Lower lobe of right lung (tissue), 2 donors: ENCODE data around the gene LRRN1. TPM values are rescaled to one million over a fixed set of nuclear protein-coding genes. Genes with fewer than 3 reads are reported as not detected.
A peak's percentile ranks its signal among the peaks of the same experiment; 100 is the strongest.

ENCODE experiments used
- ATAC-seq, 2 donors: fragments of 200-7000 bp; cut with Tn5 transposase; one replicate each; pipeline ENCODE4 v1.9.1; 2020 to 2022; ENCODE audit warnings: mild to moderate bottlenecking in 2 of 2, moderate library complexity in 2 of 2
- DNase-seq: peaks from one replicate; pipeline ENCODE4 v3.0.0-alpha.2; 2020
- H3K27ac ChIP-seq: fragments of 200-600 bp; one replicate; pipeline ENCODE4 v1.8.0; 2022
- H3K27me3 ChIP-seq: fragments of 200-600 bp; one replicate; pipeline ENCODE4 v1.8.0; 2022; ENCODE audit warnings: low read depth
- H3K36me3 ChIP-seq: fragments of 200-600 bp; one replicate; pipeline ENCODE4 v1.8.0; 2022; ENCODE audit warnings: mild to moderate bottlenecking
- H3K4me1 ChIP-seq: fragments of 200-600 bp; one replicate; pipeline ENCODE4 v1.8.0; 2022
- H3K4me3 ChIP-seq: fragments of 200-600 bp; one replicate; pipeline ENCODE4 v1.8.0; 2022; ENCODE audit warnings: mild to moderate bottlenecking
- H3K9me3 ChIP-seq: fragments of 200-600 bp; one replicate; pipeline ENCODE4 v1.8.0; 2022
- intact Hi-C: fragments of 100-400 bp; cut with DNase I; formaldehyde crosslinking; loops from one replicate; pipeline ENCODE4 v1.11.0; 2022
- total RNA-seq: library from RNA; stranded (reverse); fragmentation: NEBNext Ultra II Directional; extraction: Animal tissue kit (Norgen Biotek cat#: 25700); gene quantifications from one replicate; pipeline ENCODE4 v1.2.1, GENCODE V29; 2021
- TF ChIP-seq, protein P1 (sequence below): fragments of 200-600 bp; IDR thresholded peaks from one replicate; pipeline ENCODE4 v1.8.0; 2022; ENCODE audit warnings: antibody characterized with exemption, mild to moderate bottlenecking
- donor health status: DM: no; HTN: yes; CAD: no; lungs with severe emphysema.

LRRN1 gene
- total RNA-seq, 1 donor from 2014 or later: 2.0 TPM

GRCh38 chr3:3798631-3799113 is 559 bp upstream of the LRRN1 start:
- TF ChIP-seq, protein P1, sequence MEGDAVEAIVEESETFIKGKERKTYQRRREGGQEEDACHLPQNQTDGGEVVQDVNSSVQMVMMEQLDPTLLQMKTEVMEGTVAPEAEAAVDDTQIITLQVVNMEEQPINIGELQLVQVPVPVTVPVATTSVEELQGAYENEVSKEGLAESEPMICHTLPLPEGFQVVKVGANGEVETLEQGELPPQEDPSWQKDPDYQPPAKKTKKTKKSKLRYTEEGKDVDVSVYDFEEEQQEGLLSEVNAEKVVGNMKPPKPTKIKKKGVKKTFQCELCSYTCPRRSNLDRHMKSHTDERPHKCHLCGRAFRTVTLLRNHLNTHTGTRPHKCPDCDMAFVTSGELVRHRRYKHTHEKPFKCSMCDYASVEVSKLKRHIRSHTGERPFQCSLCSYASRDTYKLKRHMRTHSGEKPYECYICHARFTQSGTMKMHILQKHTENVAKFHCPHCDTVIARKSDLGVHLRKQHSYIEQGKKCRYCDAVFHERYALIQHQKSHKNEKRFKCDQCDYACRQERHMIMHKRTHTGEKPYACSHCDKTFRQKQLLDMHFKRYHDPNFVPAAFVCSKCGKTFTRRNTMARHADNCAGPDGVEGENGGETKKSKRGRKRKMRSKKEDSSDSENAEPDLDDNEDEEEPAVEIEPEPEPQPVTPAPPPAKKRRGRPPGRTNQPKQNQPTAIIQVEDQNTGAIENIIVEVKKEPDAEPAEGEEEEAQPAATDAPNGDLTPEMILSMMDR: no peak
- H3K27ac ChIP-seq: no peak overlapping the region
- H3K9me3 ChIP-seq: no peaks in the 10 kb centered on the region
- H3K4me1 ChIP-seq: peaks cover 15% of the 10 kb centered on the region
- intact Hi-C loops: no loop called here
- no peaks in the 10 kb centered on the region for H3K36me3 ChIP-seq
- DNase-seq (peak; percentile 45), ATAC-seq (peak; percentile 52 to 57)
- peak overlapping the region; percentile 58 for H3K4me3 ChIP-seq
- peaks cover 27% of the 10 kb centered on the region for H3K27me3 ChIP-seq

- Histone ChIP-seq H3K4me1 (peaks cover 15% of the 10 kb centered on the region), H3K27me3 (peaks cover 27% of the 10 kb centered on the region), H3K36me3 (no peaks in the 10 kb centered on the region), H3K27ac (no peak overlapping the region), H3K4me3 (peak overlapping the region; percentile 58), H3K9me3 (no peaks in the 10 kb centered on the region)
- peak; percentile 44 for DNase-seq
- intact Hi-C loops: no loop called here
- ATAC-seq: peak; percentile 63
- TF ChIP-seq, protein P1: no peak
Measured at GRCh38 chr3:3800080-3800455, 837 bp downstream of the LRRN1 start.

DNA sequence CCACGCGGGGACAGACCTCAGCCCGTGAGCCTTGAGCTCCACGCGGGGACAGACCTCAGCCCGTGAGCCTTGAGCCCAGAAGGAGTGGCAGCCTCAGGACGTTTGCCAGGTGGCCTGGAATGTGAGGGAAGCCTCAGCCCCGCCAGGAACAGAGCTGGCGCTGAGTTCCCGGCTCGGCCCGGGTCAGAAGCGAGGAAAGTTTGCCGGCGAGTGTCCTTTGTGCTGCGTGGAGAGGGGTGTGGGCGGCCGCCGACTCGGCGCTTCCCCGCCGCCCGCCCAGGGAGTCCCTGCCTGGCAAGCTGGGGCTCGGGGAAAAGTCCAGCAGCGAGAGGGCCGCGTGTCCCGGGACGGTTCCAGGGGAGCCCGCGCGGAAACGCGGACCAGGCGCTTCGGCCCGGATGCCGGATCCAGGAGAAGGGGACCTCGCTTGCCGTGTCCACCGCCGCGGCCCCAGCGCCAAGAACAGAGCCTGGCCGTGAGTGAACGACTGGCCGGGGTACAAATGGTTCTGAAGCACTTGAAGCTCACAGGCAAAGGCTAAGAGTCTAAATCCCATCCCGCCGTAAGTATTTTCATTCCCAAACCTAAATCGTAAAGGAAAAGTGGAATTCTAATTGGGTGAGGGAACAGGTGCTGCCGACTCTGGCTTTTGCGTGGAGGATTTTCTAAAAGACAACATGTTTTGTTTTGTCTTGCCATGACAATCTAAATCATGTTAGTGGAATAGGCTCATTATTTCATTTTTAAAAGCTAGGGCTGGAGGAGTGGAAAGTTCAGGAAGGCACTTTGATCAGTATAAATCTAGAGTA is 1.7 kb downstream of the LRRN1 start:
- Histone ChIP-seq H3K27me3 (peaks cover 27% of the 10 kb centered on the region), H3K27ac (no peak overlapping the region)
- ATAC-seq: peak; percentile 60 to 69

GRCh38 chr3:3801494-3801841 is 2.2 kb downstream of the LRRN1 start:
- H3K27me3 ChIP-seq: peaks cover 27% of the 10 kb centered on the region
- intact Hi-C loops: no loop called here
- H3K27ac ChIP-seq: no peak overlapping the region
- ATAC-seq (no peak), DNase-seq (no peak)
- TF ChIP-seq, protein P1: no peak
- no peaks in the 10 kb centered on the region for H3K9me3 ChIP-seq
- no peaks in the 10 kb centered on the region for H3K36me3 ChIP-seq
- no peak overlapping the region for H3K4me3 ChIP-seq
- H3K4me1 ChIP-seq: peaks cover 15% of the 10 kb centered on the region

More for the DNA sequence above, 1.7 kb downstream of the LRRN1 start:
- no peaks in the 10 kb centered on the region for H3K9me3 ChIP-seq
- TF ChIP-seq, protein P1: no peak
- H3K36me3 ChIP-seq: no peaks in the 10 kb centered on the region
- H3K4me3 ChIP-seq: peak overlapping the region; percentile 58
- DNase-seq: peak; percentile 52
- intact Hi-C loops: no loop called here
- peaks cover 15% of the 10 kb centered on the region for H3K4me1 ChIP-seq

DNA sequence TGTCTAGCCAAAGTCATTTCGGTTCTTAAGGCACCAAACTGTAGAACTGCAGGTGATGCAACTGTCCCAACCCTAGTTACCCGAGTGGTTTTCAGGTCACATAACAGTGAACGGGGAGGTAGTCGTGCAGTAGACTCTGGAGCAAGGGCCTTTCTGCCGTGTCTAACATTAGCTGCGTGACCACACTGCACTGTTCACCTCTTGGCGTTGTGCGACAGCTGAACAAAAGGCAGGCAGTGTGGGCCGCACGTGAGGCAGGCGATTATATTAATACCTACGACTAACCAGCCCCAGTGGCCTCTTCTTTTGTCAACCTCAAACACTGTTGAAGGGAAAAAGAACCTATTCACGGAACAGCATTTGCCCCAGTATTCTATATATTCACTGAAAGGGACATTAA is 2.8 kb downstream of the LRRN1 start:
- Histone ChIP-seq H3K27ac (no peak overlapping the region), H3K9me3 (no peaks in the 10 kb centered on the region), H3K27me3 (peaks cover 27% of the 10 kb centered on the region), H3K36me3 (no peaks in the 10 kb centered on the region), H3K4me3 (no peak overlapping the region), H3K4me1 (peaks cover 15% of the 10 kb centered on the region)
- ATAC-seq (no peak), DNase-seq (no peak)
- intact Hi-C loops: no loop called here
- TF ChIP-seq, protein P1: no peak
